HepG2 (cell line): Measurements from ENCODE around the gene STPG2.

Experiments
- CTCF ChIP-seq: sonication (generic); formaldehyde crosslinking; IDR thresholded peaks from 2 replicates; pipeline ENCODE4 v1.5.0; 2020; ENCODE audit warnings: mild to moderate bottlenecking, missing genetic modification reagents, moderate library complexity
- EP300 ChIP-seq, 3 experiments: sonication (generic) in 1 of 3; formaldehyde crosslinking in 1 of 3; IDR thresholded peaks; 2 replicates each; pipeline versions ENCODE4 v1.5.1 to v1.6.1; 2011 to 2020; ENCODE audit warnings: low read depth in 2 of 3, low read length in 2 of 3, borderline replicate concordance in 1 of 3, improper control_type of control experiment in 1 of 3, mild to moderate bottlenecking in 1 of 3, missing genetic modification reagents in 1 of 3, moderate library complexity in 1 of 3
- EZH2 ChIP-seq: conservative IDR thresholded peaks from 2 replicates; pipeline ENCODE4 v1.6.1; 2012; ENCODE audit warnings: mild to moderate bottlenecking, low read depth, low read length, moderate library complexity
- FOSL1 ChIP-seq: sonication (generic); formaldehyde crosslinking; IDR thresholded peaks from 2 replicates; pipeline ENCODE4 v1.9.0; 2021; ENCODE audit warnings: missing genetic modification reagents, borderline replicate concordance
- NFE2L1 ChIP-seq: sonication (generic); formaldehyde crosslinking; IDR thresholded peaks from 2 replicates; pipeline ENCODE4 v1.4.0; 2020; ENCODE audit warnings: missing genetic modification reagents, mild to moderate bottlenecking, borderline replicate concordance
- POLR2A ChIP-seq, 2 experiments: IDR thresholded peaks; 2 replicates each; pipeline ENCODE4 v1.6.1; 2011; ENCODE audit warnings: low read depth in 2 of 2, low read length in 2 of 2, mild to moderate bottlenecking in 1 of 2, moderate library complexity in 1 of 2; ENCODE audit not compliant: insufficient read depth in 1 of 2
- SMARCC2 ChIP-seq: fragments of 450-650 bp; IDR thresholded peaks from 2 replicates; pipeline ENCODE4 v1.6.1; 2017; ENCODE audit warnings: antibody characterized with exemption, mild to moderate bottlenecking
- TRAFD1 ChIP-seq: sonication (generic); formaldehyde crosslinking; IDR thresholded peaks from 2 replicates; pipeline ENCODE4 v1.5.1; 2020; ENCODE audit warnings: missing genetic modification reagents, mild to moderate bottlenecking, borderline replicate concordance
- TRIM22 ChIP-seq: fragments of 450-650 bp; IDR thresholded peaks from 2 replicates; pipeline ENCODE4 v1.6.1; 2017
- ZFP37 ChIP-seq: sonication (generic); formaldehyde crosslinking; IDR thresholded peaks from 2 replicates; pipeline ENCODE4 v1.4.0; 2020; ENCODE audit warnings: missing genetic modification reagents, borderline replicate concordance
- ZNF263 ChIP-seq: sonication (generic); formaldehyde crosslinking; IDR thresholded peaks from 2 replicates; pipeline ENCODE4 v1.4.0; 2020; ENCODE audit warnings: missing genetic modification reagents
- ZNF431 ChIP-seq: sonication (generic); formaldehyde crosslinking; IDR thresholded peaks from 2 replicates; pipeline ENCODE4 v1.9.0; 2022; ENCODE audit warnings: missing genetic modification reagents, low read depth, mild to moderate bottlenecking, borderline replicate concordance
- ZZZ3 ChIP-seq: sonication (generic); formaldehyde crosslinking; IDR thresholded peaks from 2 replicates; pipeline ENCODE4 v1.4.0; 2020; ENCODE audit warnings: missing genetic modification reagents, mild to moderate bottlenecking, borderline replicate concordance

- no peak for TF ChIP-seq POLR2A (IDR thresholded peaks at IDR 0.05; ENCODE audit: insufficient read depth in 1 of 2, low read depth in 2 of 2, low read length in 2 of 2)
- TF ChIP-seq EP300 (IDR thresholded peaks at IDR 0.05; ENCODE audit: low read depth in 2 of 2, low read length in 2 of 2), result no peak
- TF ChIP-seq EP300 (CRISPR knock-in tag; IDR thresholded peaks at IDR 0.05; ENCODE audit: borderline replicate concordance), result no peak
- no peak for TF ChIP-seq TRIM22
- no peak for TF ChIP-seq NFE2L1 (CRISPR knock-in tag)
- TF ChIP-seq ZZZ3 (CRISPR knock-in tag), result no peak
- no peak for TF ChIP-seq CTCF
- no peak for TF ChIP-seq FOSL1 (CRISPR knock-in tag)
- no peak for TF ChIP-seq TRAFD1 (CRISPR knock-in tag)
- no peak for TF ChIP-seq SMARCC2
- TF ChIP-seq ZNF431 (CRISPR knock-in tag), result no peak
- no peak for TF ChIP-seq ZFP37
- no peak for TF ChIP-seq ZNF263
- TF ChIP-seq EZH2, result no peak
These were observed 550.0 kb downstream of the STPG2 start for GRCh38 chr4:97593248-97593647.
